Chondrocyte (in vitro differentiated cells): Measurements from ENCODE around the gene PDHA1. TPM values are rescaled to one million over a fixed set of nuclear protein-coding genes. Genes with fewer than 3 reads are reported as not detected.

Experiments used
- DNase-seq: peaks from one replicate; pipeline ENCODE4 v3.0.0; 2021; ENCODE audit warnings: mixed read lengths, low spot score
- H3K27ac Mint-ChIP-seq: one replicate; pipeline ENCODE4 v1.8.0; 2021; ENCODE audit warnings: mild to moderate bottlenecking, moderate library complexity, mixed read lengths; ENCODE audit not compliant: unreplicated experiment
- H3K27me3 Mint-ChIP-seq: 2 replicates; pipeline ENCODE4 v1.8.0; 2021; ENCODE audit warnings: low read depth, mixed read lengths
- H3K36me3 Mint-ChIP-seq: 2 replicates; pipeline ENCODE4 v1.8.0; 2021; ENCODE audit warnings: low read depth, mixed read lengths
- H3K4me1 Mint-ChIP-seq: 2 replicates; pipeline ENCODE4 v1.8.0; 2021; ENCODE audit warnings: low read depth, mild to moderate bottlenecking, mixed read lengths
- H3K4me3 Mint-ChIP-seq: one replicate; pipeline ENCODE4 v1.8.0; 2021; ENCODE audit warnings: mild to moderate bottlenecking, moderate library complexity, mixed read lengths; ENCODE audit not compliant: unreplicated experiment
- H3K9me3 Mint-ChIP-seq: 2 replicates; pipeline ENCODE4 v1.8.0; 2021; ENCODE audit warnings: low read depth, mixed read lengths
- total RNA-seq: library from RNA; stranded (reverse); gene quantifications from 3 replicates; pipeline ENCODE4 v1.2.1, GENCODE V29; 2021
- TF ChIP-seq, protein P1 (sequence below): fragments of 200-600 bp; sonication (generic); IDR thresholded peaks from 2 replicates; pipeline ENCODE4 v1.5.0; 2021; ENCODE audit warnings: antibody characterized with exemption, mild to moderate bottlenecking, moderate library complexity

PDHA1 gene
- total RNA-seq, 1 donor from 2014 or later, result 129 TPM

DNA sequence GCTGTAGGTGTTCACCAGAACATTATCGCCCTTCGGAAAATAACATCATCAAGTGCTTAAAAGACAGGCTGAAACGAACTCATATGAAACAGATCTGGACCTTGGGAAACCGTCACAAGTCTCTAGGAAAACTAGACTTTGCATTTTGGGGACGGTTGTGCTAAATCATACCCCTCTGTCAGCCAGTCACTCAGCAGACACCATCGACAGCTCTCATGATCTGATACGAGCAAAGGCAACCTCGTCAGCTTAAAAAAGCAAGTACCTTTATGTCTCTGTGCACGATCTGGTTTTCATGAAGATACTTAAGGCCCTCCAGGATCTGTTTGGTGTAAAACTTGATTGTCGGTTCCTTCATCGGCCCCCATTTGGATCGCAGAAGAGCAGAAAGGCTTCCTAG, 48.4 kb downstream of the PDHA1 start:
- Mint-ChIP-seq H3K27me3 (no peaks in the 10 kb centered on the region), H3K27ac (no peak overlapping the region), H3K4me3 (no peak overlapping the region), H3K4me1 (no peaks in the 10 kb centered on the region), H3K9me3 (peaks cover 7% of the 10 kb centered on the region), H3K36me3 (no peaks in the 10 kb centered on the region)
- TF ChIP-seq, protein P1, sequence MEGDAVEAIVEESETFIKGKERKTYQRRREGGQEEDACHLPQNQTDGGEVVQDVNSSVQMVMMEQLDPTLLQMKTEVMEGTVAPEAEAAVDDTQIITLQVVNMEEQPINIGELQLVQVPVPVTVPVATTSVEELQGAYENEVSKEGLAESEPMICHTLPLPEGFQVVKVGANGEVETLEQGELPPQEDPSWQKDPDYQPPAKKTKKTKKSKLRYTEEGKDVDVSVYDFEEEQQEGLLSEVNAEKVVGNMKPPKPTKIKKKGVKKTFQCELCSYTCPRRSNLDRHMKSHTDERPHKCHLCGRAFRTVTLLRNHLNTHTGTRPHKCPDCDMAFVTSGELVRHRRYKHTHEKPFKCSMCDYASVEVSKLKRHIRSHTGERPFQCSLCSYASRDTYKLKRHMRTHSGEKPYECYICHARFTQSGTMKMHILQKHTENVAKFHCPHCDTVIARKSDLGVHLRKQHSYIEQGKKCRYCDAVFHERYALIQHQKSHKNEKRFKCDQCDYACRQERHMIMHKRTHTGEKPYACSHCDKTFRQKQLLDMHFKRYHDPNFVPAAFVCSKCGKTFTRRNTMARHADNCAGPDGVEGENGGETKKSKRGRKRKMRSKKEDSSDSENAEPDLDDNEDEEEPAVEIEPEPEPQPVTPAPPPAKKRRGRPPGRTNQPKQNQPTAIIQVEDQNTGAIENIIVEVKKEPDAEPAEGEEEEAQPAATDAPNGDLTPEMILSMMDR, result no peak
- DNase-seq, result no peak

DNA sequence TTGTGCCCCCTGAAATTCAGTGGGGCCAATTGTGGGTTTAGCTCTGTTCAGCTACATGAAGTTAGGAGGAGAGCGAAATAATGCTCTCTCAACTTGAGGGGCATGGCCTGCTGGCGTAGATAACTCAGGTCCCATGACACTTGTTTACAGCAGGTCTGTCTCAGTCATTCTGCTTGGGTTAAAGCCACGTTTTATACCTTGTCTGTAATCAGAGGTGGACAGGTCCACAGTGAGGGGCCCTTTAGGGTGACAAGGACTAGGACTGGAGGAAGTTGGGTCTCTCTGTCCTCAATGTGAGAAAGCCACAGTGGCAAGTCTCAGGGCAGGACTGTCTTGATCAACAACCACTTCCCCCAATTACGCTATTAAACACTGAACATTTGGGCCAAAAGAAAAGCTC, 49.0 kb downstream of the PDHA1 start:
- Mint-ChIP-seq H3K9me3 (peaks cover 7% of the 10 kb centered on the region), H3K27me3 (no peaks in the 10 kb centered on the region), H3K4me1 (no peaks in the 10 kb centered on the region), H3K4me3 (no peak overlapping the region), H3K36me3 (no peaks in the 10 kb centered on the region), H3K27ac (no peak overlapping the region)
- no peak for DNase-seq
- TF ChIP-seq, protein P1, result no peak

DNA sequence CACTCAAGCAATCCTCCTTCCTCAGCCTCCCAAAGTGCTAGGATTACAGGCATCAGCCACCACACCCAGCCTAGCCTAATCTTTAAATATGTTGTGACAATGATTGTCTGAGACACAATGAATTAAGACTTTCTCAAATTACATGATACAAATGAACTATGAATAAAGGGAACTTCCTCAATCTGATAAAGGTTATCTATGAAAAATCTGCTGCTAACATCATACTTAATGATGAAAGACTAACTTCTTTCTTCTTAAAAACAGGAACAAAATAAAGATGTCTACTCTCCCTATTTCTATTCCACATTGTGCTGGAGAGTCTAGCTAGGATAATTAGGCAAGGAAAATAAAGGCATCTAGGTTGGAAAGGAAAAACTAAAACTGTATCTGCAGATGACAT, 60.0 kb downstream of the PDHA1 start:
- Mint-ChIP-seq H3K36me3 (no peaks in the 10 kb centered on the region), H3K9me3 (peaks cover 21% of the 10 kb centered on the region), H3K4me1 (no peaks in the 10 kb centered on the region), H3K27ac (no peak overlapping the region), H3K4me3 (no peak overlapping the region), H3K27me3 (peaks cover 3% of the 10 kb centered on the region)
- DNase-seq, result no peak
- TF ChIP-seq, protein P1, result no peak

DNA sequence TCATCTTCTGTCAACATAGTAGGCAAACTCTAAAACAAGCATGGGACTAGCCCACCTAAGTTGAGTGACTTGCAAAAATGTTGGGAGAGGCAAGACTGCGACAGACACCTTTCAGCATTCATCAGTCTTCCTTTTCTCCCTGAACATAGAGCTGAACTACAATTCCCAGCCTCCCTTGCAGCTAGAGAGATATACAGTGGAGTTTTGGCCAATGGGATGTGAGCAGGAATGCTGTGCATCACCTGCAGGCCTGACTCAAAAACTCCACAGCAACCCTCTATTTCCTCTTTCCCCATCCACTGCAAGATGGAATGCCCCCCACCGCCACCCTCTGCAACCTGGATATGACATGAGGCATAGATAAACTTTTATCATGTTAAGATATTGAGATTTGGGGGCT, 66.5 kb downstream of the PDHA1 start:
- no peak overlapping the region for H3K27ac Mint-ChIP-seq
- TF ChIP-seq, protein P1, result no peak
- DNase-seq, result no peak
- H3K27me3 Mint-ChIP-seq, result no peaks in the 10 kb centered on the region
- H3K4me1 Mint-ChIP-seq, result no peaks in the 10 kb centered on the region
- peaks cover 29% of the 10 kb centered on the region for H3K9me3 Mint-ChIP-seq
- no peaks in the 10 kb centered on the region for H3K36me3 Mint-ChIP-seq
- H3K4me3 Mint-ChIP-seq, result no peak overlapping the region

Other genes starting within 250 kb of the PDHA1 start
- gene ADGRG2, start 221.5 kb upstream of the PDHA1 start, total RNA-seq, result 0.15 to 0.24 TPM (median 0.21 TPM) in 3 replicates
- 0.18 to 0.22 TPM in 2 of 3 replicates, not detected in the other for gene MAP3K15, start 171.6 kb downstream of the PDHA1 start, total RNA-seq